PC-3 (cell line): ENCODE results near the gene PYGO2.

Source experiments
- EZH2 ChIP-seq: fragments of 300-600 bp; sonication (generic); IDR thresholded peaks from one replicate; pipeline ENCODE4 v1.6.1; 2017; ENCODE audit warnings: antibody characterized with exemption, mild to moderate bottlenecking, low read length; ENCODE audit not compliant: unreplicated experiment
- TF ChIP-seq, protein P1 (sequence below): fragments of 300-600 bp; sonication (generic); conservative IDR thresholded peaks from 2 replicates; pipeline ENCODE4 v1.5.1; 2017; ENCODE audit warnings: antibody characterized with exemption, low read depth, mild to moderate bottlenecking, low read length

- TF ChIP-seq, protein P1, sequence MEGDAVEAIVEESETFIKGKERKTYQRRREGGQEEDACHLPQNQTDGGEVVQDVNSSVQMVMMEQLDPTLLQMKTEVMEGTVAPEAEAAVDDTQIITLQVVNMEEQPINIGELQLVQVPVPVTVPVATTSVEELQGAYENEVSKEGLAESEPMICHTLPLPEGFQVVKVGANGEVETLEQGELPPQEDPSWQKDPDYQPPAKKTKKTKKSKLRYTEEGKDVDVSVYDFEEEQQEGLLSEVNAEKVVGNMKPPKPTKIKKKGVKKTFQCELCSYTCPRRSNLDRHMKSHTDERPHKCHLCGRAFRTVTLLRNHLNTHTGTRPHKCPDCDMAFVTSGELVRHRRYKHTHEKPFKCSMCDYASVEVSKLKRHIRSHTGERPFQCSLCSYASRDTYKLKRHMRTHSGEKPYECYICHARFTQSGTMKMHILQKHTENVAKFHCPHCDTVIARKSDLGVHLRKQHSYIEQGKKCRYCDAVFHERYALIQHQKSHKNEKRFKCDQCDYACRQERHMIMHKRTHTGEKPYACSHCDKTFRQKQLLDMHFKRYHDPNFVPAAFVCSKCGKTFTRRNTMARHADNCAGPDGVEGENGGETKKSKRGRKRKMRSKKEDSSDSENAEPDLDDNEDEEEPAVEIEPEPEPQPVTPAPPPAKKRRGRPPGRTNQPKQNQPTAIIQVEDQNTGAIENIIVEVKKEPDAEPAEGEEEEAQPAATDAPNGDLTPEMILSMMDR: no peak
- no peak for TF ChIP-seq EZH2
Measured at GRCh38 chr1:155000411-155000725, 38.8 kb upstream of the PYGO2 start.
